Vagina (tissue), 2 donors: ENCODE results near the gene TGFBR3L.

ENCODE experiments used
- POLR2A ChIP-seq, 2 donors: fragments of 450-650 bp; IDR thresholded peaks; one replicate each; pipeline ENCODE4 v1.6.1; 2017; ENCODE audit warnings: antibody characterized with exemption in 2 of 2, mild to moderate bottlenecking in 2 of 2, moderate library complexity in 2 of 2
- TF ChIP-seq, protein P1 (sequence below), 3 experiments: fragments of 450-650 bp in 2 of 3; fragments of 200-600 bp in 1 of 3; sonication (generic) in 1 of 3; IDR thresholded peaks; one replicate each; pipeline ENCODE4 v1.5.1; 2017 to 2019; ENCODE audit warnings: antibody characterized with exemption in 3 of 3, mild to moderate bottlenecking in 2 of 3, moderate library complexity in 2 of 3

DNA sequence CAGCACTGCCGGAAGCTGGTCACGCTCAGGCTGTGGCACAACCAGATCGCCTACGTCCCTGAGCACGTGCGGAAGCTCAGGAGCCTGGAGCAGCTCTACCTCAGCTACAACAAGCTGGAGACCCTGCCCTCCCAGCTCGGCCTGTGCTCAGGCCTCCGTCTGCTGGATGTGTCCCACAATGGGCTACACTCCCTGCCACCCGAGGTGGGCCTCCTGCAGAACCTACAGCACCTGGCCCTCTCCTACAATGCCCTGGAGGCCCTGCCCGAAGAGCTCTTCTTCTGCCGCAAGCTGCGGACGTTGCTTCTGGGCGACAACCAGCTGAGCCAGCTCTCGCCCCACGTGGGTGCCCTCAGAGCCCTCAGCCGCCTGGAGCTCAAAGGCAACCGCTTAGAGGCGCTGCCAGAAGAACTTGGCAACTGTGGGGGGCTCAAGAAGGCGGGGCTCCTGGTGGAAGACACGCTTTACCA is 14.2 kb upstream of the TGFBR3L start:
- TF ChIP-seq, protein P1, sequence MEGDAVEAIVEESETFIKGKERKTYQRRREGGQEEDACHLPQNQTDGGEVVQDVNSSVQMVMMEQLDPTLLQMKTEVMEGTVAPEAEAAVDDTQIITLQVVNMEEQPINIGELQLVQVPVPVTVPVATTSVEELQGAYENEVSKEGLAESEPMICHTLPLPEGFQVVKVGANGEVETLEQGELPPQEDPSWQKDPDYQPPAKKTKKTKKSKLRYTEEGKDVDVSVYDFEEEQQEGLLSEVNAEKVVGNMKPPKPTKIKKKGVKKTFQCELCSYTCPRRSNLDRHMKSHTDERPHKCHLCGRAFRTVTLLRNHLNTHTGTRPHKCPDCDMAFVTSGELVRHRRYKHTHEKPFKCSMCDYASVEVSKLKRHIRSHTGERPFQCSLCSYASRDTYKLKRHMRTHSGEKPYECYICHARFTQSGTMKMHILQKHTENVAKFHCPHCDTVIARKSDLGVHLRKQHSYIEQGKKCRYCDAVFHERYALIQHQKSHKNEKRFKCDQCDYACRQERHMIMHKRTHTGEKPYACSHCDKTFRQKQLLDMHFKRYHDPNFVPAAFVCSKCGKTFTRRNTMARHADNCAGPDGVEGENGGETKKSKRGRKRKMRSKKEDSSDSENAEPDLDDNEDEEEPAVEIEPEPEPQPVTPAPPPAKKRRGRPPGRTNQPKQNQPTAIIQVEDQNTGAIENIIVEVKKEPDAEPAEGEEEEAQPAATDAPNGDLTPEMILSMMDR (IDR thresholded peaks at IDR 0.05), result no peak
- no peak for TF ChIP-seq POLR2A (IDR thresholded peaks at IDR 0.05)
